ENCODE data around the gene PIRT.

PIRT gene

DNA sequence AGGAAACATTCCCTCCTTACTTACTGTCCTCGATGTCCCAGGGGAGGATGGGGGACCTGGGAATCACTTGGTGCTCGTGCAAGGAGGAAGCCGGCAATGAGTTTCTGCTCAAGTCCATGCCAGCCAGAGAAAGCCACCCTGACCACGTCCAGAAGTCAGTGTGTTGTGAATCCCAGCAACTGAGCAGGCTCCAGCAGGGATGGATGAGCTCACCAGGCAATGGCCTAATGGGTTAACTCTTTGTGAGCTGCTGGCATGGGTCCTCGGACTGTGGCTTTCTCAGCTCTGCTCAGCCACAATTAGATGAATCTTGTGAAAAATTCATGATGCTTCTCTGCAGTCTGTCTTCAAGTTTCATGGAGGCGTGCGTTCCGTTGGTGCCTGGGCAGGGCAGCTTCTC is at the start of gene PIRT:
TSS of gene PIRT (minus strand) at position 167 of the 400 bp plus-strand sequence. CDS start 12,442 bp downstream, outside the sequence.
- Histone ChIP-seq H3K9me3 (ENCODE audit: low read length) (no peaks in the 10 kb centered on the region), H3K79me2 (ENCODE audit: insufficient read depth, low read length) (no peaks in the 10 kb centered on the region), H3K4me1 (ENCODE audit: insufficient read depth, low read length, severe bottlenecking) (no peaks in the 10 kb centered on the region), H3F3A (ENCODE audit: insufficient read depth, low read length) (no peaks in the 10 kb centered on the region), H3K4me3 (ENCODE audit: low read depth, low read length, poor library complexity, severe bottlenecking) (no peak within 1 kb of the TSS), H3K27me3 (ENCODE audit: insufficient read depth, low read length) (no peaks in the 10 kb centered on the region), H3K9ac (ENCODE audit: low read length) (no peak within 1 kb of the TSS), H3K27ac (ENCODE audit: low read depth, low read length, poor library complexity, severe bottlenecking) (no peak within 1 kb of the TSS), H2AFZ (ENCODE audit: low read length) (no peak within 1 kb of the TSS), H3K4me2 (ENCODE audit: low read length) (no peak within 1 kb of the TSS), H3K9me2 (ENCODE audit: low read depth, low read length) (no peaks in the 10 kb centered on the region), H4K20me1 (ENCODE audit: insufficient read depth, low read length) (no peaks in the 10 kb centered on the region), H3K36me3 (ENCODE audit: insufficient read depth, low read length) (no peaks in the 10 kb centered on the region)
- TF ChIP-seq EZH2 (IDR thresholded peaks at IDR 0.05; ENCODE audit: borderline replicate concordance, low read length) (no peak), CTCF (IDR thresholded peaks at IDR 0.05; ENCODE audit: low read length) (no peak)

DNA sequence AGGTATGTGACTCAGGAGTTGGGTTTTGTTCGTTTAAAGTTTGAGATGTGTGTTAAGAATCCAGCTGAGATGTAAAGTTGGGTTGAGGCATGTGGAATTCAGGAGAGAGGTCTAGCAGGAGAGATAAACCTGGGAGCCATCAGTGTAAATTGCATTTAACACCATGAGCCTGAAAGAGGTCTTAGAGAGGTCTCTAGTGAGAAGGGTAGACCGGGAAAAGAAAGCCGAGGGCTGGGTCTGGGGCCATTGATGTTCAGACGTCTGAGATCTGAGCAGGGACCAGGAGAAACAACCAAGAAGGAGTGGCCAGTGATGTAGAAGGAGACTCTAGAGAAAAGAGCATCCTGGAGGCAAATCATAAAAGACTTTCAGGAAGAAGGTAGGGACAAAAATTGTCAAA is 44.1 kb upstream of the PIRT start:
- TF ChIP-seq CTCF (IDR thresholded peaks at IDR 0.05; ENCODE audit: low read length) = no peak
- no peak for TF ChIP-seq EZH2 (IDR thresholded peaks at IDR 0.05; ENCODE audit: borderline replicate concordance, low read length)
- Histone ChIP-seq H3K4me1 (ENCODE audit: insufficient read depth, low read length, severe bottlenecking) (no peaks in the 10 kb centered on the region), H3K79me2 (ENCODE audit: insufficient read depth, low read length) (no peaks in the 10 kb centered on the region), H3K27ac (ENCODE audit: low read depth, low read length, poor library complexity, severe bottlenecking) (no peak overlapping the region), H3K9me2 (ENCODE audit: low read depth, low read length) (no peaks in the 10 kb centered on the region), H3K9me3 (ENCODE audit: low read length) (no peaks in the 10 kb centered on the region), H3K27me3 (ENCODE audit: insufficient read depth, low read length) (no peaks in the 10 kb centered on the region), H3K9ac (ENCODE audit: low read length) (no peak overlapping the region), H3K36me3 (ENCODE audit: insufficient read depth, low read length) (no peaks in the 10 kb centered on the region), H2AFZ (ENCODE audit: low read length) (no peak overlapping the region), H3K4me2 (ENCODE audit: low read length) (no peak overlapping the region), H4K20me1 (ENCODE audit: insufficient read depth, low read length) (no peaks in the 10 kb centered on the region), H3K4me3 (ENCODE audit: low read depth, low read length, poor library complexity, severe bottlenecking) (no peak overlapping the region), H3F3A (ENCODE audit: insufficient read depth, low read length) (no peaks in the 10 kb centered on the region)

DNA sequence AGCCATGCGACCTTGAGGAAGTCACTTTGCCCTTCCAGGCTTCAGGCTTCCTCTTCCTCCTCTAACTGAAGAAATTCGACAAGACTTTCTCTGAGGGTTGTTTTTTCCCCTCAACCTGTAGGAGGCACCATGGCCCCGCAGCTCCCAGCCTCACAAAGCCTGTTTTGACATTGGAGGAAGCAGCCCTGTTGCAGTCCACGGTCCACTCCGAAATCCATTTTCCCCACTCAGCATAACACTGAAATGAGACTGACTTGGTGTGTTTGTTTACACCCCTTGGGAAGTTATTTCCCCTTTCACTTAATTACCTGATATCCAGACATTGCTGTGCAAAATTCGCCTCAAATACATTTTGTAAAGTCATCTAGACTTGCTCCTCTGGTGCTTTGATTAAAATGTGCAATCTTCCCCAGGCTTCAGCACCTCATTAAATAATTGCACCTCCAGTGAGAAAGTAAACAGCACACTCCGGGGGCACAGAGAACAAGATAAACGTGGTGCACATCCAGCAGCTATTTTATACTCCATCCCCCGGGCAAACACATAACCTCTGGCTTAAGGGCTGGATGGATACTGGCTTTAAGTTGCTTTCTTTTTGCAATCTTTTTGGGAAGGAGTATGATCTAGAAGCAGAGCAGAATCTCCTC is 41.4 kb upstream of the PIRT start:
- Histone ChIP-seq H3K9me3 (ENCODE audit: low read length) (no peaks in the 10 kb centered on the region), H3K4me3 (ENCODE audit: low read depth, low read length, poor library complexity, severe bottlenecking) (no peak overlapping the region), H3K27me3 (ENCODE audit: insufficient read depth, low read length) (no peaks in the 10 kb centered on the region), H2AFZ (ENCODE audit: low read length) (no peak overlapping the region), H4K20me1 (ENCODE audit: insufficient read depth, low read length) (no peaks in the 10 kb centered on the region), H3K4me2 (ENCODE audit: low read length) (no peak overlapping the region), H3K4me1 (ENCODE audit: insufficient read depth, low read length, severe bottlenecking) (no peaks in the 10 kb centered on the region), H3K27ac (ENCODE audit: low read depth, low read length, poor library complexity, severe bottlenecking) (no peak overlapping the region), H3K79me2 (ENCODE audit: insufficient read depth, low read length) (no peaks in the 10 kb centered on the region), H3K9me2 (ENCODE audit: low read depth, low read length) (no peaks in the 10 kb centered on the region), H3F3A (ENCODE audit: insufficient read depth, low read length) (no peaks in the 10 kb centered on the region), H3K9ac (ENCODE audit: low read length) (no peak overlapping the region), H3K36me3 (ENCODE audit: insufficient read depth, low read length) (no peaks in the 10 kb centered on the region)
- TF ChIP-seq CTCF (IDR thresholded peaks at IDR 0.05; ENCODE audit: low read length) (peak; percentile 52), EZH2 (IDR thresholded peaks at IDR 0.05; ENCODE audit: borderline replicate concordance, low read length) (no peak)
